Mesenchymal stem cell (in vitro differentiated cells and primary cell): ENCODE results near the gene PI4KA.

Experiments used
- DNase-seq: peaks from one replicate; pipeline ENCODE4 v3.0.0-alpha.2; 2013
- H2AFZ ChIP-seq: one replicate; pipeline ENCODE4 v1.6.1; 2013; ENCODE audit warnings: low read depth, mild to moderate bottlenecking, control low read depth, inconsistent platforms, low read length, moderate library complexity
- H2AK5ac ChIP-seq: 2 replicates; pipeline ENCODE4 v1.6.1; 2013; ENCODE audit warnings: low read length, moderate library complexity, mild to moderate bottlenecking, inconsistent platforms; ENCODE audit not compliant: severe bottlenecking
- H2BK120ac ChIP-seq: one replicate; pipeline ENCODE4 v1.6.1; 2013; ENCODE audit warnings: low read depth, mild to moderate bottlenecking, inconsistent platforms, low read length, moderate library complexity
- H2BK12ac ChIP-seq, 2 experiments: one replicate each; pipeline ENCODE4 v1.6.1; 2013; ENCODE audit warnings: inconsistent platforms in 2 of 2, low read length in 2 of 2, mild to moderate bottlenecking in 2 of 2, moderate library complexity in 2 of 2, control low read depth in 1 of 2
- H2BK15ac ChIP-seq: one replicate; pipeline ENCODE4 v1.6.1; 2013; ENCODE audit warnings: mild to moderate bottlenecking, low read depth, inconsistent platforms; ENCODE audit not compliant: poor library complexity, severe bottlenecking
- H2BK5ac ChIP-seq: 2 replicates; pipeline ENCODE4 v1.6.1; 2013; ENCODE audit warnings: low read depth, mild to moderate bottlenecking, low read length, control low read depth, inconsistent platforms; ENCODE audit not compliant: poor library complexity, severe bottlenecking
- H3K14ac ChIP-seq, 2 experiments: one replicate each; pipeline ENCODE4 v1.6.1; 2013; ENCODE audit warnings: inconsistent platforms in 2 of 2, low read length in 2 of 2, control low read depth in 1 of 2, mild to moderate bottlenecking in 1 of 2, moderate library complexity in 1 of 2
- H3K18ac ChIP-seq, 2 experiments: one replicate each; pipeline ENCODE4 v1.6.1; 2013; ENCODE audit warnings: inconsistent platforms in 2 of 2, low read length in 2 of 2, control low read depth in 1 of 2, low read depth in 1 of 2, mild to moderate bottlenecking in 1 of 2
- H3K23ac ChIP-seq, 2 experiments: one replicate each; pipeline ENCODE4 v1.6.1; 2013; ENCODE audit warnings: inconsistent platforms in 2 of 2, low read length in 2 of 2, mild to moderate bottlenecking in 2 of 2, moderate library complexity in 2 of 2, control low read depth in 1 of 2
- H3K27ac ChIP-seq: 2 replicates; pipeline ENCODE4 v1.5.1; 2013; ENCODE audit warnings: mild to moderate bottlenecking, moderate library complexity, low read length, control low read depth, inconsistent platforms; ENCODE audit not compliant: poor library complexity, severe bottlenecking
- H3K27me3 ChIP-seq, 2 experiments: 2 replicates each; pipeline versions ENCODE4 v1.6.1 to v1.7.0; 2013; ENCODE audit warnings: low read length in 2 of 2, mild to moderate bottlenecking in 2 of 2, moderate library complexity in 2 of 2, control low read depth in 1 of 2, inconsistent platforms in 1 of 2; ENCODE audit not compliant: control insufficient read depth in 1 of 2, insufficient read depth in 1 of 2
- H3K36me3 ChIP-seq, 2 experiments: 2 replicates each; pipeline versions ENCODE4 v1.6.1 to v1.7.0; 2013; ENCODE audit warnings: low read length in 2 of 2, control low read depth in 1 of 2, inconsistent platforms in 1 of 2, low read depth in 1 of 2, mild to moderate bottlenecking in 1 of 2; ENCODE audit not compliant: insufficient read depth in 2 of 2, control insufficient read depth in 1 of 2
- H3K4ac ChIP-seq, 2 experiments: one replicate each; pipeline ENCODE4 v1.6.1; 2013; ENCODE audit warnings: inconsistent platforms in 2 of 2, low read length in 2 of 2, mild to moderate bottlenecking in 2 of 2, moderate library complexity in 2 of 2, control low read depth in 1 of 2, low read depth in 1 of 2
- H3K4me1 ChIP-seq: 2 replicates; pipeline ENCODE4 v1.6.1; 2013; ENCODE audit warnings: low read depth, low read length, control low read depth; ENCODE audit not compliant: control insufficient read depth, insufficient read depth
- H3K4me2 ChIP-seq: 2 replicates; pipeline ENCODE4 v1.6.1; 2013; ENCODE audit warnings: low read length, mild to moderate bottlenecking, inconsistent platforms; ENCODE audit not compliant: poor library complexity, severe bottlenecking
- H3K4me3 ChIP-seq, 2 experiments: 2 replicates each; pipeline versions ENCODE4 v1.5.1 to v1.7.0; 2013; ENCODE audit warnings: low read length in 2 of 2, mild to moderate bottlenecking in 2 of 2, control low read depth in 1 of 2, low read depth in 1 of 2; ENCODE audit not compliant: insufficient read depth in 1 of 2
- H3K79me1 ChIP-seq: replicated peaks from 2 replicates; pipeline ENCODE4 v1.6.1; 2013; ENCODE audit warnings: mild to moderate bottlenecking, control low read depth, low read length, inconsistent platforms; ENCODE audit not compliant: poor library complexity, severe bottlenecking
- H3K9ac ChIP-seq: 2 replicates; pipeline ENCODE4 v1.7.0; 2013; ENCODE audit warnings: mild to moderate bottlenecking, low read length, moderate library complexity
- H3K9me3 ChIP-seq: 2 replicates; pipeline ENCODE4 v1.7.0; 2013; ENCODE audit warnings: mild to moderate bottlenecking, low read length; ENCODE audit not compliant: control insufficient read depth
- H4K8ac ChIP-seq: one replicate; pipeline ENCODE4 v1.6.1; 2013; ENCODE audit warnings: inconsistent platforms, mild to moderate bottlenecking, low read length, moderate library complexity
- H4K91ac ChIP-seq: one replicate; pipeline ENCODE4 v1.6.1; 2013; ENCODE audit warnings: mild to moderate bottlenecking, low read length, inconsistent platforms
- WGBS: methylation state at CpG from one replicate; pipeline ENCODE4 v1.1.7; 2013; ENCODE audit warnings: mixed read lengths; 5-methylcytosine and 5-hydroxymethylcytosine counted together

The PI4KA gene

GRCh38 chr22:20802922-20803553 is 55.6 kb downstream of the PI4KA start:
- no peak for DNase-seq
- Histone ChIP-seq H3K79me1 (peaks cover 5% of the 10 kb centered on the region), H3K4me1 (peaks cover 9% of the 10 kb centered on the region), H3K27me3 (no peaks in the 10 kb centered on the region), H3K4me2 (no peak overlapping the region), H3K23ac (no peak overlapping the region), H2AK5ac (no peak overlapping the region), H2BK15ac (no peak overlapping the region), H3K18ac (no peak overlapping the region), H3K9me3 (no peaks in the 10 kb centered on the region), H4K91ac (no peak overlapping the region), H2AFZ (no peak overlapping the region), H2BK12ac (no peak overlapping the region), H4K8ac (no peak overlapping the region), H3K4ac (no peak overlapping the region), H3K27ac (no peak overlapping the region), H3K14ac (no peak overlapping the region), H2BK120ac (no peak overlapping the region), H3K9ac (no peak overlapping the region), H3K4me3 (no peak overlapping the region), H2BK5ac (no peak overlapping the region), H3K36me3 (peaks cover 50 to 84% of the 10 kb centered on the region in 2 experiments)
- 98% methylated on average over 11 of the region's 11 CpGs for WGBS

- H2AK5ac ChIP-seq = no peak overlapping the region
- H3K27ac ChIP-seq = no peak overlapping the region
- no peak overlapping the region for H2BK120ac ChIP-seq
- H4K91ac ChIP-seq = no peak overlapping the region
- no peak overlapping the region for H3K9ac ChIP-seq
- no peak overlapping the region for H2BK15ac ChIP-seq
- H3K23ac ChIP-seq = no peak overlapping the region
- H3K36me3 ChIP-seq = peaks cover 54 to 90% of the 10 kb centered on the region in 2 experiments
- H3K18ac ChIP-seq = no peak overlapping the region
- H3K79me1 ChIP-seq = peaks cover 5% of the 10 kb centered on the region
- peaks cover 7% of the 10 kb centered on the region for H3K4me1 ChIP-seq
- H3K14ac ChIP-seq = no peak overlapping the region
- WGBS = no CpG with 5 or more reads among the region's 6 CpGs
- H3K9me3 ChIP-seq = no peaks in the 10 kb centered on the region
- H2BK12ac ChIP-seq = no peak overlapping the region
- no peaks in the 10 kb centered on the region for H3K27me3 ChIP-seq
- no peak overlapping the region for H3K4ac ChIP-seq
- no peak overlapping the region for H3K4me2 ChIP-seq
- no peak for DNase-seq
- no peak overlapping the region for H3K4me3 ChIP-seq
- no peak overlapping the region for H4K8ac ChIP-seq
- no peak overlapping the region for H2AFZ ChIP-seq
- H2BK5ac ChIP-seq = no peak overlapping the region
These were observed 56.2 kb downstream of the PI4KA start for GRCh38 chr22:20802452-20802851.

- Histone ChIP-seq H3K23ac (no peak overlapping the region), H3K4me3 (no peak overlapping the region), H3K36me3 (peaks cover 70 to 91% of the 10 kb centered on the region in 2 experiments), H3K18ac (no peak overlapping the region), H2AFZ (no peak overlapping the region), H3K4me2 (no peak overlapping the region), H3K4ac (no peak overlapping the region), H2BK120ac (no peak overlapping the region), H3K27ac (no peak overlapping the region), H3K9me3 (no peaks in the 10 kb centered on the region), H2BK5ac (no peak overlapping the region), H3K79me1 (peaks cover 2% of the 10 kb centered on the region), H2BK15ac (no peak overlapping the region), H3K4me1 (peaks cover 2% of the 10 kb centered on the region), H3K9ac (no peak overlapping the region), H4K91ac (no peak overlapping the region), H2BK12ac (no peak overlapping the region), H3K14ac (no peak overlapping the region), H3K27me3 (no peaks in the 10 kb centered on the region), H2AK5ac (no peak overlapping the region), H4K8ac (no peak overlapping the region)
- WGBS = 91% methylated on average over 8 of the region's 8 CpGs
- DNase-seq = no peak
These were observed 59.2 kb downstream of the PI4KA start for GRCh38 chr22:20799449-20799848.

GRCh38 chr22:20798974-20799373 is 59.6 kb downstream of the PI4KA start:
- 97% methylated on average over 10 of the region's 10 CpGs for whole genome bisulfite sequencing
- H3K18ac ChIP-seq = no peak overlapping the region
- H3K9ac ChIP-seq = no peak overlapping the region

More at GRCh38 chr22:20798974-20799373, 59.6 kb downstream of the PI4KA start:
- H2AK5ac ChIP-seq = no peak overlapping the region
- peaks cover 2% of the 10 kb centered on the region for H3K4me1 ChIP-seq
- H2BK5ac ChIP-seq = no peak overlapping the region
- H3K23ac ChIP-seq = no peak overlapping the region
- H3K79me1 ChIP-seq = peaks cover 2% of the 10 kb centered on the region
- H2AFZ ChIP-seq = no peak overlapping the region
- no peak overlapping the region for H2BK12ac ChIP-seq
- no peak overlapping the region for H4K91ac ChIP-seq
- no peak overlapping the region for H3K14ac ChIP-seq
- H3K4ac ChIP-seq = no peak overlapping the region
- H4K8ac ChIP-seq = no peak overlapping the region
- H3K4me2 ChIP-seq = no peak overlapping the region
- no peaks in the 10 kb centered on the region for H3K9me3 ChIP-seq
- no peak for DNase-seq
- H3K27ac ChIP-seq = no peak overlapping the region
- H2BK120ac ChIP-seq = no peak overlapping the region
- peaks cover 71 to 90% of the 10 kb centered on the region in 2 experiments for H3K36me3 ChIP-seq
- no peak overlapping the region for H3K4me3 ChIP-seq
- no peaks in the 10 kb centered on the region for H3K27me3 ChIP-seq
- H2BK15ac ChIP-seq = no peak overlapping the region
